Body of pancreas (tissue), 4 donors: ENCODE results near the gene MON1B.

Experiments
- CTCF ChIP-seq, 7 experiments: fragments of 450-650 bp in 4 of 7; fragments of 200-600 bp in 3 of 7; sonication (generic) in 3 of 7; IDR thresholded peaks; one replicate each; pipeline ENCODE4 v1.5.1; 2016 to 2019; ENCODE audit warnings: antibody characterized with exemption in 7 of 7
- POLR2A ChIP-seq, 3 donors: fragments of 450-650 bp; IDR thresholded peaks; one replicate each; pipeline ENCODE4 v1.6.1; 2016; ENCODE audit warnings: antibody characterized with exemption in 3 of 3, mild to moderate bottlenecking in 2 of 3

- no peak for TF ChIP-seq CTCF (IDR thresholded peaks at IDR 0.05)
- TF ChIP-seq POLR2A (IDR thresholded peaks at IDR 0.05) = no peak
Observed at GRCh38 chr16:77183137-77183536, 7.9 kb upstream of the MON1B start.
